IPS-NIHi11 (cell line): ENCODE measurements around the gene ABCA13.

ENCODE experiments used
- DNase-seq: peaks from one replicate; pipeline ENCODE4 v3.0.0; 2012; ENCODE audit warnings: mixed read lengths, low spot score

Gene ABCA13

GRCh38 chr7:48637382-48637781, 466.1 kb downstream of the ABCA13 start:
- no peak for DNase-seq

- DNase-seq: no peak
These were observed 466.8 kb downstream of the ABCA13 start for GRCh38 chr7:48638041-48638440.

GRCh38 chr7:48643431-48644013, 472.3 kb downstream of the ABCA13 start:
- DNase-seq: no peak

- no peak for DNase-seq
These were observed 486.9 kb downstream of the ABCA13 start for GRCh38 chr7:48658138-48658537.

- no peak for DNase-seq
These were observed 489.1 kb downstream of the ABCA13 start for GRCh38 chr7:48660306-48660870.

GRCh38 chr7:48664241-48664640, 493.0 kb downstream of the ABCA13 start:
- DNase-seq: no peak

GRCh38 chr7:48665353-48666135, 494.3 kb downstream of the ABCA13 start:
- no peak for DNase-seq

- DNase-seq: no peak
These were observed 496.1 kb downstream of the ABCA13 start for GRCh38 chr7:48667407-48667806.

GRCh38 chr7:48671656-48672055, 500.4 kb downstream of the ABCA13 start:
- DNase-seq: no peak

- no peak for DNase-seq
These were observed 509.7 kb downstream of the ABCA13 start for GRCh38 chr7:48681006-48681405.

GRCh38 chr7:48691788-48692187, 520.5 kb downstream of the ABCA13 start:
- DNase-seq: no peak
